ENCODE measurements around the gene KCTD10. TPM values are rescaled to one million over a fixed set of nuclear protein-coding genes. Genes with fewer than 3 reads are reported as not detected.

Gene KCTD10
- total and polyA plus RNA-seq, 10 of the 15 experiments (the other 5 are each of a cell fraction or from before 2014, with no cell fraction given) = 5.6 to 52.0 (median 34.2) TPM

- DNase-seq (ENCODE audit: low read depth, low spot score) (no peak), FAIRE-seq (no peak), ATAC-seq (no peak)
- Histone ChIP-seq H3K9me3 (replicated peaks; ENCODE audit: control insufficient read depth, insufficient read depth, low read length) (no peaks in the 10 kb centered on the region), H3K36me3 (ENCODE audit: control insufficient read depth in 2 of 2, insufficient read depth in 2 of 2, low read length in 1 of 2) (peaks cover 13 to 17% of the 10 kb centered on the region in 2 experiments), H3K9ac (ENCODE audit: control insufficient read depth, insufficient read depth, low read length) (no peak overlapping the region), H3K4me2 (ENCODE audit: control insufficient read depth, insufficient read depth) (no peak overlapping the region), H4K20me1 (ENCODE audit: control insufficient read depth, insufficient read depth) (no peaks in the 10 kb centered on the region), H3K4me3 (no peak overlapping the region), H2AFZ (ENCODE audit: control insufficient read depth, low read depth, low read length) (no peak overlapping the region), H3K27me3 (replicated peaks in 1 of 2; ENCODE audit: control insufficient read depth in 2 of 2, insufficient read depth in 2 of 2, low read length in 1 of 2) (no peaks in the 10 kb centered on the region), H3K4me1 (ENCODE audit: control insufficient read depth, insufficient read depth, low read length) (peaks cover 3% of the 10 kb centered on the region; the same call in 1 of the 2 replicates), H3K79me2 (ENCODE audit: control insufficient read depth, insufficient read depth, low read length) (no peaks in the 10 kb centered on the region; the same call in none of the 2 replicates), H3K27ac (ENCODE audit: control insufficient read depth, insufficient read depth) (no peak overlapping the region)
- TF ChIP-seq E4F1 (IDR thresholded peaks at IDR 0.05; ENCODE audit: borderline replicate concordance, partially characterized antibody) (no peak), NFXL1 (IDR thresholded peaks at IDR 0.05; ENCODE audit: borderline replicate concordance) (no peak), FOXM1 (IDR thresholded peaks at IDR 0.05; ENCODE audit: low read depth, low read length) (no peak), EED (IDR thresholded peaks at IDR 0.05; ENCODE audit: low read depth) (no peak), MTA3 (IDR thresholded peaks at IDR 0.05; ENCODE audit: borderline replicate concordance, low read length) (no peak)
- TF ChIP-seq, protein P1, sequence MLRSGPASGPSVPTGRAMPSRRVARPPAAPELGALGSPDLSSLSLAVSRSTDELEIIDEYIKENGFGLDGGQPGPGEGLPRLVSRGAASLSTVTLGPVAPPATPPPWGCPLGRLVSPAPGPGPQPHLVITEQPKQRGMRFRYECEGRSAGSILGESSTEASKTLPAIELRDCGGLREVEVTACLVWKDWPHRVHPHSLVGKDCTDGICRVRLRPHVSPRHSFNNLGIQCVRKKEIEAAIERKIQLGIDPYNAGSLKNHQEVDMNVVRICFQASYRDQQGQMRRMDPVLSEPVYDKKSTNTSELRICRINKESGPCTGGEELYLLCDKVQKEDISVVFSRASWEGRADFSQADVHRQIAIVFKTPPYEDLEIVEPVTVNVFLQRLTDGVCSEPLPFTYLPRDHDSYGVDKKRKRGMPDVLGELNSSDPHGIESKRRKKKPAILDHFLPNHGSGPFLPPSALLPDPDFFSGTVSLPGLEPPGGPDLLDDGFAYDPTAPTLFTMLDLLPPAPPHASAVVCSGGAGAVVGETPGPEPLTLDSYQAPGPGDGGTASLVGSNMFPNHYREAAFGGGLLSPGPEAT (IDR thresholded peaks at IDR 0.05; ENCODE audit: low read depth) = no peak
- TF ChIP-seq, protein P2, sequence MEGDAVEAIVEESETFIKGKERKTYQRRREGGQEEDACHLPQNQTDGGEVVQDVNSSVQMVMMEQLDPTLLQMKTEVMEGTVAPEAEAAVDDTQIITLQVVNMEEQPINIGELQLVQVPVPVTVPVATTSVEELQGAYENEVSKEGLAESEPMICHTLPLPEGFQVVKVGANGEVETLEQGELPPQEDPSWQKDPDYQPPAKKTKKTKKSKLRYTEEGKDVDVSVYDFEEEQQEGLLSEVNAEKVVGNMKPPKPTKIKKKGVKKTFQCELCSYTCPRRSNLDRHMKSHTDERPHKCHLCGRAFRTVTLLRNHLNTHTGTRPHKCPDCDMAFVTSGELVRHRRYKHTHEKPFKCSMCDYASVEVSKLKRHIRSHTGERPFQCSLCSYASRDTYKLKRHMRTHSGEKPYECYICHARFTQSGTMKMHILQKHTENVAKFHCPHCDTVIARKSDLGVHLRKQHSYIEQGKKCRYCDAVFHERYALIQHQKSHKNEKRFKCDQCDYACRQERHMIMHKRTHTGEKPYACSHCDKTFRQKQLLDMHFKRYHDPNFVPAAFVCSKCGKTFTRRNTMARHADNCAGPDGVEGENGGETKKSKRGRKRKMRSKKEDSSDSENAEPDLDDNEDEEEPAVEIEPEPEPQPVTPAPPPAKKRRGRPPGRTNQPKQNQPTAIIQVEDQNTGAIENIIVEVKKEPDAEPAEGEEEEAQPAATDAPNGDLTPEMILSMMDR (IDR thresholded peaks at IDR 0.05 in 2 of 3, conservative IDR thresholded peaks at IDR 0.05 in 1 of 3; ENCODE audit: control insufficient read depth in 2 of 3, extremely low read depth in 1 of 3, insufficient read depth in 1 of 3, low read depth in 3 of 3, low read length in 3 of 3) = no peak
- ChIA-PET RAD21 (ENCODE audit: unreplicated experiment) (no interaction called here), CTCF (no interaction called here), POLR2A (no interaction called here), SMC1A (ENCODE audit: uncharacterized antibody, unreplicated experiment) (no interaction called here)
- in situ Hi-C loops (cut with MboI) = no loop called here
- no TSS peak for BruUV-seq (replicated peaks)
- WGBS (ENCODE audit: insufficient coverage, insufficient replicate concordance, low lambda C conversion rate, missing lambda C conversion rate) = 97% methylated on average over 14 of the region's 14 CpGs
- intact Hi-C loops (cut with micrococcal nuclease; ENCODE audit: unreplicated experiment) = no loop called here
These were observed 12.3 kb downstream of the KCTD10 start for GRCh38 chr12:109464642-109465351.
